ENCODE measurements around the gene ZNF700.

DNA sequence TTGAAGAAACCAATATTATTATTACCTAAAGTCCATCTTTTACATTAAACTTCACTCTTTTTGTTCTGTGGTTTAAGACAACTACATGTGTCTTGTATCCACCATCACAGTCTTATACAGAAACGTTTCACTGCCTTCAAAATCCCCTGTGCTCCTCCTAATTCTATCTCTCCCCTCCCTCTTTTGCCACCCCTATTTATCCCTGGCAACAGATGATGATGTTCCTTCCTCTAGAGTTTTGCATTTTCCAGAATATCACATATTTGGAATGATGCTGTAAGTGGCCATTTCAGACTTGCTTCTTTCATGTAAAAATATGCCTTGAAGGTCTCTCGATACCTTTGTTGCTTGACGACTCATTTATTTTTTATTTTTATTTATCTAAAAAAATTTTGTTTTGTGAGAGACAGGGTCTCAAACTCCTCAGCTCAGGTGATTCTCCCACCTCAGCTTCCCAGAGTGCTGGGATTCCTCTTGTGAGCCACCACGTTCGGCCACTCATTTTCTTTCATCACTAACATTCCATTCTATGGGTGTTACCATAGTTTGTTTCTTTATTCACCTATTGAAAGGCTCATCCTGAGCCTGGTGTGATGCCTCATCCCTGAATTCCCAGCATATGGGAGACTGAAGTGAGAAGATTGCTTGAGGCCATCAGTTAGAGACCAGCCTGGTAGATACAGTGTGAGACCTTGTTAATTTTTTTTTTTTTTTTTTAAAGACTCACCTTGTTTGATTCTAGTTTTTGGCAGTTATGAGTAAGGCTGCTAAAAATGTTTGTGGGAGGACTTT is 48.3 kb downstream of the ZNF700 start:
- TF ChIP-seq, protein P1, sequence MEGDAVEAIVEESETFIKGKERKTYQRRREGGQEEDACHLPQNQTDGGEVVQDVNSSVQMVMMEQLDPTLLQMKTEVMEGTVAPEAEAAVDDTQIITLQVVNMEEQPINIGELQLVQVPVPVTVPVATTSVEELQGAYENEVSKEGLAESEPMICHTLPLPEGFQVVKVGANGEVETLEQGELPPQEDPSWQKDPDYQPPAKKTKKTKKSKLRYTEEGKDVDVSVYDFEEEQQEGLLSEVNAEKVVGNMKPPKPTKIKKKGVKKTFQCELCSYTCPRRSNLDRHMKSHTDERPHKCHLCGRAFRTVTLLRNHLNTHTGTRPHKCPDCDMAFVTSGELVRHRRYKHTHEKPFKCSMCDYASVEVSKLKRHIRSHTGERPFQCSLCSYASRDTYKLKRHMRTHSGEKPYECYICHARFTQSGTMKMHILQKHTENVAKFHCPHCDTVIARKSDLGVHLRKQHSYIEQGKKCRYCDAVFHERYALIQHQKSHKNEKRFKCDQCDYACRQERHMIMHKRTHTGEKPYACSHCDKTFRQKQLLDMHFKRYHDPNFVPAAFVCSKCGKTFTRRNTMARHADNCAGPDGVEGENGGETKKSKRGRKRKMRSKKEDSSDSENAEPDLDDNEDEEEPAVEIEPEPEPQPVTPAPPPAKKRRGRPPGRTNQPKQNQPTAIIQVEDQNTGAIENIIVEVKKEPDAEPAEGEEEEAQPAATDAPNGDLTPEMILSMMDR (IDR thresholded peaks at IDR 0.05; ENCODE audit: insufficient read depth, low read length) = no peak
- TF ChIP-seq POLR2AphosphoS5 (IDR thresholded peaks at IDR 0.05; ENCODE audit: low read depth) = no peak
- TF ChIP-seq, protein P2, sequence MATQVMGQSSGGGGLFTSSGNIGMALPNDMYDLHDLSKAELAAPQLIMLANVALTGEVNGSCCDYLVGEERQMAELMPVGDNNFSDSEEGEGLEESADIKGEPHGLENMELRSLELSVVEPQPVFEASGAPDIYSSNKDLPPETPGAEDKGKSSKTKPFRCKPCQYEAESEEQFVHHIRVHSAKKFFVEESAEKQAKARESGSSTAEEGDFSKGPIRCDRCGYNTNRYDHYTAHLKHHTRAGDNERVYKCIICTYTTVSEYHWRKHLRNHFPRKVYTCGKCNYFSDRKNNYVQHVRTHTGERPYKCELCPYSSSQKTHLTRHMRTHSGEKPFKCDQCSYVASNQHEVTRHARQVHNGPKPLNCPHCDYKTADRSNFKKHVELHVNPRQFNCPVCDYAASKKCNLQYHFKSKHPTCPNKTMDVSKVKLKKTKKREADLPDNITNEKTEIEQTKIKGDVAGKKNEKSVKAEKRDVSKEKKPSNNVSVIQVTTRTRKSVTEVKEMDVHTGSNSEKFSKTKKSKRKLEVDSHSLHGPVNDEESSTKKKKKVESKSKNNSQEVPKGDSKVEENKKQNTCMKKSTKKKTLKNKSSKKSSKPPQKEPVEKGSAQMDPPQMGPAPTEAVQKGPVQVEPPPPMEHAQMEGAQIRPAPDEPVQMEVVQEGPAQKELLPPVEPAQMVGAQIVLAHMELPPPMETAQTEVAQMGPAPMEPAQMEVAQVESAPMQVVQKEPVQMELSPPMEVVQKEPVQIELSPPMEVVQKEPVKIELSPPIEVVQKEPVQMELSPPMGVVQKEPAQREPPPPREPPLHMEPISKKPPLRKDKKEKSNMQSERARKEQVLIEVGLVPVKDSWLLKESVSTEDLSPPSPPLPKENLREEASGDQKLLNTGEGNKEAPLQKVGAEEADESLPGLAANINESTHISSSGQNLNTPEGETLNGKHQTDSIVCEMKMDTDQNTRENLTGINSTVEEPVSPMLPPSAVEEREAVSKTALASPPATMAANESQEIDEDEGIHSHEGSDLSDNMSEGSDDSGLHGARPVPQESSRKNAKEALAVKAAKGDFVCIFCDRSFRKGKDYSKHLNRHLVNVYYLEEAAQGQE (IDR thresholded peaks at IDR 0.05; ENCODE audit: insufficient replicate concordance, low read depth) = no peak
